Daoy (cell line): Measurements from ENCODE around the gene ST8SIA1. TPM values are rescaled to one million over a fixed set of nuclear protein-coding genes. Genes with fewer than 3 reads are reported as not detected.

Source experiments
- DNase-seq: peaks from one replicate; pipeline ENCODE4 v3.0.0-alpha.2; 2015; ENCODE audit warnings: low read depth
- total RNA-seq: library from RNA; depleted of rRNA; stranded (reverse); fragments of >200 nt; shearing (Covaris generic); gene quantifications from 2 replicates; pipeline ENCODE4 v1.2.3, GENCODE V29; 2014

ST8SIA1 gene
- total RNA-seq, 1 experiment from 2014 or later, result not detected

- peak; percentile 33 for DNase-seq
Measured at GRCh38 chr12:22283006-22283506, 51.5 kb downstream of the ST8SIA1 start.

- DNase-seq, result peak; percentile 39
Measured at GRCh38 chr12:22282283-22282682, 52.2 kb downstream of the ST8SIA1 start.

- DNase-seq, result no peak
Measured at GRCh38 chr12:22276867-22277266, 57.6 kb downstream of the ST8SIA1 start.

GRCh38 chr12:22276313-22276712 is 58.2 kb downstream of the ST8SIA1 start:
- DNase-seq, result no peak

- DNase-seq, result peak; percentile 86
Measured at GRCh38 chr12:22275843-22276242, 58.7 kb downstream of the ST8SIA1 start.

- DNase-seq, result no peak
Measured at GRCh38 chr12:22272335-22273151, 62.0 kb downstream of the ST8SIA1 start.

GRCh38 chr12:22271023-22271422 is 63.5 kb downstream of the ST8SIA1 start:
- DNase-seq, result peak; percentile 39

- DNase-seq, result no peak
Measured at GRCh38 chr12:22268973-22269372, 65.5 kb downstream of the ST8SIA1 start.

- DNase-seq, result no peak
Measured at GRCh38 chr12:22268406-22268805, 66.1 kb downstream of the ST8SIA1 start.

- no peak for DNase-seq
Measured at GRCh38 chr12:22266101-22266500, 68.4 kb downstream of the ST8SIA1 start.

- DNase-seq, result no peak
Measured at GRCh38 chr12:22264380-22264779, 70.1 kb downstream of the ST8SIA1 start.

GRCh38 chr12:22262309-22262708 is 72.2 kb downstream of the ST8SIA1 start:
- DNase-seq, result no peak

GRCh38 chr12:22257100-22257499 is 77.4 kb downstream of the ST8SIA1 start:
- no peak for DNase-seq

GRCh38 chr12:22256605-22257004 is 77.9 kb downstream of the ST8SIA1 start:
- no peak for DNase-seq

- DNase-seq, result no peak
Measured at GRCh38 chr12:22256041-22256441, 78.5 kb downstream of the ST8SIA1 start.

- DNase-seq, result no peak
Measured at GRCh38 chr12:22255097-22255496, 79.4 kb downstream of the ST8SIA1 start.

- no peak for DNase-seq
Measured at GRCh38 chr12:22254478-22254877, 80.0 kb downstream of the ST8SIA1 start.

- no peak for DNase-seq
Measured at GRCh38 chr12:22252057-22252456, 82.5 kb downstream of the ST8SIA1 start.

GRCh38 chr12:22250762-22251161 is 83.7 kb downstream of the ST8SIA1 start:
- no peak for DNase-seq

- DNase-seq, result no peak
Measured at GRCh38 chr12:22248571-22249115, 85.9 kb downstream of the ST8SIA1 start.

GRCh38 chr12:22248121-22248520 is 86.4 kb downstream of the ST8SIA1 start:
- no peak for DNase-seq

- no peak for DNase-seq
Measured at GRCh38 chr12:22246217-22246846, 88.2 kb downstream of the ST8SIA1 start.

GRCh38 chr12:22242726-22243125 is 91.8 kb downstream of the ST8SIA1 start:
- no peak for DNase-seq
